ENCODE measurements around the gene NRXN3. TPM values are rescaled to one million over a fixed set of nuclear protein-coding genes. Genes with fewer than 3 reads are reported as not detected.

The NRXN3 gene
- total and polyA plus RNA-seq, 2 donors (not counting 1 experiment from before 2014, with no cell fraction given), result 0.83 to 34.6 TPM

DNA sequence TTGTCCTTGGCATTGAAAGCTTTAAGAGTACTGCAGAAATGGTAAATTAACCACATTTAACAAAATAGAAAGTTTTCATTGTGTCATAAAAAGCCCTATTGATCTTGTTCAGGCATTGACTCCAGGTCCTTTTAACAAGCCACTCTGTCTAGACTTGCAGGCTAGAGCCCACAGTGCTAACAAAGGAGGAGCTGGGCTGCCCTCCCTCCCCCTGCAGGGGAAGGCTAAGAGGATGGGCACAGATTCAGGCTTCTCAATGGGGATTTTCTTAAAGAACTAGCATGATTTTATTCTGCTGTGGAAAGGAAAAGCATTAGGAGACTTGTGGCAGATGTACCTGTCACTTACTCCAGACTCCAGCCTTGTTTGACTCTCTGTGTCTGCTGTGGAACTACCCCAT is 463.6 kb downstream of the NRXN3 start:
- no peak overlapping the region for H3K4me3 ChIP-seq (replicated peaks in 1 of 4; ENCODE audit: control extremely low read depth in 1 of 4, insufficient read depth in 1 of 4, low read depth in 3 of 4, low read length in 4 of 4)
- H3K27me3 ChIP-seq (ENCODE audit: control insufficient read depth, insufficient read depth, low read length), result no peaks in the 10 kb centered on the region
- no peaks in the 10 kb centered on the region for H3K4me1 ChIP-seq (ENCODE audit: control insufficient read depth, extremely low read depth, insufficient read depth, low read length)
- no peak for DNase-seq (ENCODE audit: low read depth in 2 of 2)
- no peaks in the 10 kb centered on the region for H3K9me3 ChIP-seq (ENCODE audit: control insufficient read depth, insufficient read depth, low read depth, low read length)
- no peaks in the 10 kb centered on the region for H4K20me1 ChIP-seq (ENCODE audit: control insufficient read depth, extremely low read depth, insufficient read depth, low read length)
- no peak overlapping the region for H2AFZ ChIP-seq (ENCODE audit: low read length)
- H3K4me2 ChIP-seq (ENCODE audit: extremely low read depth, insufficient read depth, low read length), result no peak overlapping the region
- H3K27ac ChIP-seq (ENCODE audit: insufficient read depth, low read length), result no peak overlapping the region
- TF ChIP-seq, protein P1, sequence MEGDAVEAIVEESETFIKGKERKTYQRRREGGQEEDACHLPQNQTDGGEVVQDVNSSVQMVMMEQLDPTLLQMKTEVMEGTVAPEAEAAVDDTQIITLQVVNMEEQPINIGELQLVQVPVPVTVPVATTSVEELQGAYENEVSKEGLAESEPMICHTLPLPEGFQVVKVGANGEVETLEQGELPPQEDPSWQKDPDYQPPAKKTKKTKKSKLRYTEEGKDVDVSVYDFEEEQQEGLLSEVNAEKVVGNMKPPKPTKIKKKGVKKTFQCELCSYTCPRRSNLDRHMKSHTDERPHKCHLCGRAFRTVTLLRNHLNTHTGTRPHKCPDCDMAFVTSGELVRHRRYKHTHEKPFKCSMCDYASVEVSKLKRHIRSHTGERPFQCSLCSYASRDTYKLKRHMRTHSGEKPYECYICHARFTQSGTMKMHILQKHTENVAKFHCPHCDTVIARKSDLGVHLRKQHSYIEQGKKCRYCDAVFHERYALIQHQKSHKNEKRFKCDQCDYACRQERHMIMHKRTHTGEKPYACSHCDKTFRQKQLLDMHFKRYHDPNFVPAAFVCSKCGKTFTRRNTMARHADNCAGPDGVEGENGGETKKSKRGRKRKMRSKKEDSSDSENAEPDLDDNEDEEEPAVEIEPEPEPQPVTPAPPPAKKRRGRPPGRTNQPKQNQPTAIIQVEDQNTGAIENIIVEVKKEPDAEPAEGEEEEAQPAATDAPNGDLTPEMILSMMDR (conservative IDR thresholded peaks at IDR 0.05 in 1 of 2, IDR thresholded peaks at IDR 0.05 in 1 of 2; ENCODE audit: low read depth in 1 of 2, low read length in 2 of 2), result no peak
- no peak for TF ChIP-seq EZH2 (IDR thresholded peaks at IDR 0.05; ENCODE audit: low read length, missing control alignments)
- H3K9ac ChIP-seq (ENCODE audit: insufficient read depth, low read length), result no peak overlapping the region
- H3K36me3 ChIP-seq (ENCODE audit: control insufficient read depth, insufficient read depth, low read length), result no peaks in the 10 kb centered on the region
- H3K79me2 ChIP-seq (ENCODE audit: control insufficient read depth, insufficient read depth, low read length), result no peaks in the 10 kb centered on the region

DNA sequence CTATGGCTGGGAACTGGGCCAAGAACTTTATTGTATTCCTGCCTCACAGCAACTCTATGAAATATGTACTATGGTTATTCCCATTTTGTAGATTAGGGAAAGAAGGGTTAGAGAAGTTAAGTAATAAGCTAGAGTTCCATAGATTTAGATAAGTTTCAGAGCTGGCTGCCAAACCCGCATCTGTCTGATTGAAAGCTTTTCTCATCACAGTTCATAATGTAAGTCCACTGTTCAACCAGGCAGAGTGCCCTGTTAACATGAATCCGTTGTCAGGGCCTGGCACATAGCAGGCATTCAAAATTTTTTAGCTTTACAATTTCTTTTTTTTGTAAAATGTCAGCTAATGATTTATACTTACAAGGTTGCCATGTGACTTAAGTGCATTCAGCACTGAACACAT is 467.3 kb downstream of the NRXN3 start:
- Histone ChIP-seq H3K9me3 (ENCODE audit: control insufficient read depth, insufficient read depth, low read depth, low read length) (no peaks in the 10 kb centered on the region), H3K4me1 (ENCODE audit: control insufficient read depth, extremely low read depth, insufficient read depth, low read length) (no peaks in the 10 kb centered on the region), H3K27me3 (ENCODE audit: control insufficient read depth, insufficient read depth, low read length) (no peaks in the 10 kb centered on the region), H3K4me2 (ENCODE audit: extremely low read depth, insufficient read depth, low read length) (no peak overlapping the region), H3K4me3 (replicated peaks in 1 of 4; ENCODE audit: control extremely low read depth in 1 of 4, insufficient read depth in 1 of 4, low read depth in 3 of 4, low read length in 4 of 4) (no peak overlapping the region), H3K27ac (ENCODE audit: insufficient read depth, low read length) (no peak overlapping the region), H4K20me1 (ENCODE audit: control insufficient read depth, extremely low read depth, insufficient read depth, low read length) (no peaks in the 10 kb centered on the region), H3K36me3 (ENCODE audit: control insufficient read depth, insufficient read depth, low read length) (no peaks in the 10 kb centered on the region), H2AFZ (ENCODE audit: low read length) (no peak overlapping the region), H3K9ac (ENCODE audit: insufficient read depth, low read length) (no peak overlapping the region), H3K79me2 (ENCODE audit: control insufficient read depth, insufficient read depth, low read length) (no peaks in the 10 kb centered on the region)
- no peak for TF ChIP-seq EZH2 (IDR thresholded peaks at IDR 0.05; ENCODE audit: low read length, missing control alignments)
- TF ChIP-seq, protein P1 (conservative IDR thresholded peaks at IDR 0.05 in 1 of 2, IDR thresholded peaks at IDR 0.05 in 1 of 2; ENCODE audit: low read depth in 1 of 2, low read length in 2 of 2), result no peak
- DNase-seq (ENCODE audit: low read depth in 2 of 2), result no peak

DNA sequence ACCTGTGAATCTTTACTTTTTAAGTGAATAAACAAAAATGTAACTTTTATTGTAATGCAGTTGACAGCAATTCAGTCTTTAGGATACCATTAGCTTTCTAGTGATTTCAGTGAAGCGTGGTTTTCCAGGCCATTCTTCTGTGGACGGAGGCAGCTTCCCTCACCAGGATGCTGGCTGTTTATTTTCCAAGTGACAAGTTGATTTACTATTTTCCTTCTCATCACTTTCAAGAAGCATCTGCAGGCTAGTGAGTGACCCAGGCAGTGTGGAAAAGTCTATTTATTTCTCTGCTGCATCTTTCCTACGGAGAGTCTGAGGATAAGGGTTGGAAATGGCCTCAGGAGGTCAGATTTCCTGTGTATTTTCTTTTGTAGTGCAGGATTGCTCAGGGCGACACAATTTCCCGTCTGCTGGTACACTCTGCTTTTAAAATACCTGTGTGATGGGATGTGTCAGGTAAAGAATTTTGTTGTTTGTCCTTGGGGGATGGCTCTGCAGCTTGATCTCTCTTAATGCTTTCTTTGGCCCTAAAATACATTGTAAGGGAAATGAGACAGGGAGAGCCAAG is 467.8 kb downstream of the NRXN3 start:
- no peak overlapping the region for H3K27ac ChIP-seq (ENCODE audit: insufficient read depth, low read length)
- H2AFZ ChIP-seq (ENCODE audit: low read length), result no peak overlapping the region
- H4K20me1 ChIP-seq (ENCODE audit: control insufficient read depth, extremely low read depth, insufficient read depth, low read length), result no peaks in the 10 kb centered on the region
- no peak overlapping the region for H3K9ac ChIP-seq (ENCODE audit: insufficient read depth, low read length)
- TF ChIP-seq, protein P1 (conservative IDR thresholded peaks at IDR 0.05 in 1 of 2, IDR thresholded peaks at IDR 0.05 in 1 of 2; ENCODE audit: low read depth in 1 of 2, low read length in 2 of 2), result no peak
- no peak for TF ChIP-seq EZH2 (IDR thresholded peaks at IDR 0.05; ENCODE audit: low read length, missing control alignments)
- H3K4me2 ChIP-seq (ENCODE audit: extremely low read depth, insufficient read depth, low read length), result no peak overlapping the region
- no peaks in the 10 kb centered on the region for H3K36me3 ChIP-seq (ENCODE audit: control insufficient read depth, insufficient read depth, low read length)
- H3K9me3 ChIP-seq (ENCODE audit: control insufficient read depth, insufficient read depth, low read depth, low read length), result no peaks in the 10 kb centered on the region
- no peak overlapping the region for H3K4me3 ChIP-seq (replicated peaks in 1 of 4; ENCODE audit: control extremely low read depth in 1 of 4, insufficient read depth in 1 of 4, low read depth in 3 of 4, low read length in 4 of 4)
- DNase-seq (ENCODE audit: low read depth in 2 of 2), result no peak
- H3K4me1 ChIP-seq (ENCODE audit: control insufficient read depth, extremely low read depth, insufficient read depth, low read length), result no peaks in the 10 kb centered on the region
- no peaks in the 10 kb centered on the region for H3K79me2 ChIP-seq (ENCODE audit: control insufficient read depth, insufficient read depth, low read length)
- H3K27me3 ChIP-seq (ENCODE audit: control insufficient read depth, insufficient read depth, low read length), result no peaks in the 10 kb centered on the region

All from fibroblast of lung (primary cell).